Stimulated activated CD4-positive, alpha-beta T cell treated with anti-CD3 and anti-CD28 coated beads, Interleukin-4, amount 100 ng/mL, for 1 hour (primary cell): ENCODE data around the gene SRSF3.
A peak's percentile ranks its signal among the peaks of the same experiment; 100 is the strongest.
"Not testable (repeated sequence)": the region's sequence is repeated elsewhere in the genome, so short reads cannot be mapped to it uniquely, and the experiment has no call there.

ENCODE experiments used
- DNase-seq: peaks from one replicate; pipeline ENCODE4 v3.0.0-alpha.2; 2020

SRSF3 gene

DNA sequence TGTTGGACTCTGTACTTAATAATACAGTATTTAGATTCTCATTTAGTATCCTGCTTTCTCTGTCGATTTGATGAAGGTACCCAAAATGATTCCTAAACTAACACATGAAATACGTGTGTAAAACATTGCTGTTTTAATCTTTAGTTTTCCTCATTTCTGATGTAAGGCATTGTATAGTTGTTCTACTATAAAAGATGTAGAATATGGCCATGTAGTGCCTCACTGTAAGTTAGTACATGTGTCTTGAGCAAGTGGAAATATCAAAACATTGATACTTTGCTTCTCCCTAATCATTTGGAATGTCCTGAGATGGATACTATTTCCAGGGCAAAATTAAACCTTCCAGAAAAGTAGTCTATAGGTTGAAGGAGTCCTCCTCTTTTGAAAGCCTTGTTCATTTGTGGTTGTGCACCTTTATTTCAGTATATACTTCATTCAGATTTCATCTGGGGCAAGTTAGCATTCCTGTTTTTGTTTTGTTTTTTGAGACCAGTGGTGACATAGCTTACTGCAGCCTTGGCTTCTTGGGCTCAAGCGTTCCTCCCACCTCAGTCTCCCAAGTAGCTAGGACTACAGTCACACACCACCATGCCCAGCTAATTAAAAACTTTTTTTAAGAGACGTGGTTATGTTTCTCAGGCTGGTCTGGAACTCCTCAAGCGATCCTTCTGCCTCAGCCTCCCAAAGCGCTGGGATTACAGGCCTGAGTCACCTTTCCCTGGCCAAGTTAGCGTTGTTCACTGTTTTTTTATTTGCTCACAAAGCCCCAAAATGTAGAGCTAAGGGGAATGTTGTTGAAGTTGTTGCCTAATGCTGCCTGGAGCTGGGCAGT lies 11.6 kb downstream of the SRSF3 start:
- no peak for DNase-seq

DNA sequence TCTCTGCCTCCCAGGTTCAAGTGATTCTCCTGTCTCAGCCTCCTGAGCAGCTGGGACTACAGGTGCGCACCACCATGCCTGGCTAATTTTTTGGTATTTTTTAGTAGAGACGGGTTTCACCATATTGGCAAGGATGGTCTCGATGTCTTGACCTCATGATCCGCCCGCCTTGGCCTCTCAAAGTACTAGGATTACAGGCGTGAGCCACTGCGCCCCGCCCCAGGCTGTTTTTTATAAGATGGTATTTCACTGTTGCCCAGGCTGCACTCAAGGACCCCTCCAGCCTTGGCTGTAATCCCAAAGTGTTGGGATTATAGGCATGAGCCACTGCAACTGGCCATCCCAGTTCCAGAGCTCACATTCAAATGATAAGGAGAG lies 13.1 kb downstream of the SRSF3 start:
- not testable (repeated sequence) for DNase-seq

DNA sequence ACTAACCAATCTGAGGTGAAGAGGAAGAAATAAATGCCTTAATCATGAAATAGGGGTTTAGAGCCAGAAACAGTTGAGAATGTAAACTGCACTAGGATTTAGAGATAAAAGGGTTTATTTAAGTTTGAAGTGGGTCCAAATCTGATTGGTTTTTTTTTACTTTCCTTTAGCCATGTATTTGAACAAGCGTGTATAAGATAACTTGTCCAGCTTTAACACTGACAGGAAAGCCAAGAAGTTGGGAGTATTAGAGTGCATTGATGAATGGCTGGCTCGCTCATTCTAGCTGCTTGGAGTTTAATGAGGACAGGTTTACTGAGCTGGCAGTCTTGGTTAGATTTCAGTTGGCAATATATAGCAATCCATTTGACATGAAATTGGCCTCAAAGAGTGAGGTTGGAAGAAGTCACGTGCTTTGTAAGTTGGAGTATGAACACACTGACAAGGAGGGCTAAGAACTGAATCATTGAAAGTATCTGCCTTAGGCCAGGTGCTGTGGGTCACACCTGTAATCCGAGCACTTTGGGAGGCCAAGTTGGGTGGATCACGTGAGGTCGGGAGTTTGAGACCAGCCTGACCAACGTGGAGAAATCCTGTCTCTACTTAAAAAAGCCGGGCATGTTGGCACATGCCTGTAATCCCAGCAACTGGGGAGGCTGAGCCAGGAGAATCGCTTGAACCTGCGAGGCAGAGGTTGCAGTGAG lies 13.7 kb downstream of the SRSF3 start:
- DNase-seq = no peak

DNA sequence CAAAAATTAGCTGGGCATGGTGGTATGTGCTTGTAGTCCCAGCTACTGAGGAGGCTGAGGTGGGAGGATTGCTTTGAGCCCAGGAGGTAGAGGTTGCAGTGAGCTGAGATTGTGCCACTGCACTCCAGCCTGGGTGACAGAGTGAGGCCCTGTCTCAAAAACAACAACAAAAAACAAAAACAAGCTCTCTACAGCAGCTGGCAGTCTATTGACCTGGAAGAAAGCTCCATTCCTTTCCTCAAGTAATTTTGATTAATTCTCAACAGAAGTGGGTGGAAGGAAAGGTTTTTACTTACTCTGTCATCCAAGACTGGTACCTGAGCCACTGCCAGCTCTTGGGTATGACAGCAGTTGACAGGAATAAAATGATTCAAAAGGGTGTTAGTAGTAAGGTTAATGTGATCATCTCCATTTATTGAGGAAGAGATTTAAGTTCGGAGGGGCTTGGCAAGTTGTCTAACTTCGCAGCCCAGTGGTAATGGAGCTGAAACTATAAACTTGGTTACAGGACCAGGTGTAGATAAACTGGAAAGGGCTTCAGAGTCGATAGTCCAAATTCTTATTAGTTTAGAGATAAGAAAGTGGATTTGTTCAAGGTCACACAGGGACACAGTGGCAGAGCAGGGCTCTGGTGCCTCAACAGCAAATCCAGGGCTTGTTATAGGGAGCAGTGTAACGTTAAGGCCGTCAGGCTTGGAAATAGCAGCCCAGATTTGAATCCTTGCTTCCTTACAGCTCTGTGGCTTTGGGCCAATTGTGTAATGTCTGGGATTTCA lies 14.8 kb downstream of the SRSF3 start:
- no peak for DNase-seq

DNA sequence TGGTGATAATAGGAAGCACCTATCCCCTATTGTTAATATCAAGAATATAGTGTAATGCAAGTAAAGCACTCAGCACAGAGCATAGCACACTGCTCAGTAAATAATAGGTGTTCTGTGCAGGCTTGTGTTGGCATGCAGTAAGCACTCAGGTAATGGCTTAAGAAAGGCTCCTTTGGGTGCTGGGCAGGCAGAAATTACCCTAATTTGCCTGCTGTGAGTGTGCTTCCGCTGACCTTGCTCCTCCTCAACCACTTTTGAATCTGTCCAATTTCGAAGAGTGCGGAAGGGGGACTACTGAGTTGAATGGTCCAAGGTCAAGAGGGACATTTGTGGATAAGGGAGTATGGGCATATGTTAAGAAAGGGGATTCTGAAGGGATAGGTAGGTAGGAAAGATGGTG lies 15.4 kb downstream of the SRSF3 start:
- no peak for DNase-seq

DNA sequence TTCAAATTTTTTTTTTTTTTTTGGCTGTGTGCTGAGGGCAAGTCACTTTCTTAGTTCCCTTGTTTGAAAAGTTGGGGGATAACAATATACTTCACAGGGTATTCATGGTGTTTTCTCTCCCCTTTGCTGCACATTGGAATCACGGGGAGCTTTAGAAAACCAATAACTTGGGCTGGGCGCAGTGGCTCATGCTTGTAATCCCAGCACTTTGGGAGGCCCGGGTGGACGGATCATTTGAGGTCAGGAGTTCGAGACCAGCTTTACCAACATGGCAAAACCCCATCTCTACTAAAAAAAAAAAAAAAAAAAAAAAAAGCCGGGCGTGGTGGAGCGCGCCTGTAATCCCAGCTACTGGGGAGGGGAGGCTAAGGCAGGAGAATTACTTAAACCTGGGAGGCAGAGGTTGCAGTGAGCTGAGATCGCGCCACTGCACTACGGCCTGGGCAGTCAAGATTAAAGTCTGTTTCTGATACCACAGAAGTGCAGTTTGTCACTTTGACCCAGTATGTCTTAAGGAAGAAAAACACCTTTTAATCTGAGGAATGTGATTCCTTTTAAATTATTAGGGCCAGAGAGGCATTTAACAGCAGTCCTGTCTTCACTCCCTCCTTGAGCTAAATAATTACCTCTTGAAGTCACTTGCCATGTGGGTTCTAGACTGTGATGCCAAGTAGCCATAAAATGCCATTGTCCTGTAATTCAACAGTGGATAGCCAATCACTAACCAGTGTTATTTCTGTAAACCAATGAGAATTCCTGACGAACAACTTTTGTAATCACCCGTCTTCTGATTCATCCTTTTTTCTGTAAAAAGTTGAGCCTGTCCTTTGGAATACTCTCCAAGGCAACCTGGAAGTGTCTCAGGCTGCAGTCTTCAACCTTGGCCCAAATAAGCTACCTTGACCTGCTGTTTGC lies 16.1 kb downstream of the SRSF3 start:
- no peak for DNase-seq

DNA sequence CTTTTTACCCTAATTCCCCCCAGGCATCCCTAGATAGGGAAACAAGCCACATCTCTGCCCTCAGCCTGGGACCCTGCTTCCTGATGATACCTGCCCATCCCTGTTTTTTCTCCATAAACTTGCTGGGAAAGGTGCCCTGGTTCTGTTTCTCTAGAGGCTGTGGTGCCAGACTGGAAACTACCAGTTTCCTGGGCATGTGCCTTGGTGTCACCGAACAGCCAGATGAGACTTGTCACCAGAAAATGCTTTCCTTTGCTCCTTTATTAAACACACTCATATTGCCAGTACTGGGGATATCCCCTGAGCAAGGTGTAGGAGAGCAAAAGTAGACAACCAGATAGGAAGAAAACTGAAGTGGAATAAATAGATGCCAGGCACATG lies 16.8 kb downstream of the SRSF3 start:
- no peak for DNase-seq

DNA sequence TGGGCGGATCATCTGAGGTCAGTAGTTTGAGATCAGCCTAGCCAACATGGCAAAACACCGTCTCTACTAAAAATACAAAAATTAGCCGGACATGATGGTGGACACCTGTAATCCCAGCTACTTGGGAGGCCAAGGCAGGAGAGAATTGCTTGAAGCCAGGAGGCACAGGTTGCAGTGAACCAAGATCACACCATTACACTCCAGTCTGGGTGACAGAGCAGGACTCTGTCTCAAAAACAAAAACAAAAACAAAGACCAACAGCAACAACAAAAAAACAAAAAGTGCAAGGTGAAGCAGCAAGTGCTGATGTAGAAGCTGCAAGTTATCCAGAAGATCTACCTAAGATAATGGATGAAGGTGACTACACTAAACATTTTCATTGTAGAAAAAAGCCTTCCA lies 17.5 kb downstream of the SRSF3 start:
- not testable (repeated sequence) for DNase-seq

DNA sequence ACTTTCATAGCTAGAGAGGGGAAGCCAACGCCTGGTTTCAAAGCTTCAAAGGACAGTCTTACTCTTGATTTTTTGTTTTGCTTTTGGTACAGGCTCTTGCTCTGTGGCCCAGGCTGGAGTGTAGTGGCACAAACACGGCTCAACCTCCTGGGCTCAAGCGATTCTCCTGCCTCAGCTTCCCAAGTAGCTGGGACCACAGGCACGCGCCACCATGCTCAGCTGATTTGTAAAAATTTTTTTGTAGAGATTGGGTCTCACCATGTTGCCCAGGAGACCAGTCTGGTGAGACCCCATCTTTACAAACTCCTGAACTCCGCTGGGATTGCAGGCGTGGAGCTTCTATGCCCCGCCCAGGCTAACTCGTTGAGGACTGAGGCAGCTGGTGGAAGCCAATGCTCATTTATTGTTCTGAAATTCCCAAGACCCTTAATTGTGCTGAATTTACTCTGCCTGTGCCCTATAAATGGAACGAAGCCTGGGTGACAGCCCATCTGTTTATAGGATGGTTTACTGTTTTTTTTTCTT lies 18.0 kb downstream of the SRSF3 start:
- no peak for DNase-seq

DNA sequence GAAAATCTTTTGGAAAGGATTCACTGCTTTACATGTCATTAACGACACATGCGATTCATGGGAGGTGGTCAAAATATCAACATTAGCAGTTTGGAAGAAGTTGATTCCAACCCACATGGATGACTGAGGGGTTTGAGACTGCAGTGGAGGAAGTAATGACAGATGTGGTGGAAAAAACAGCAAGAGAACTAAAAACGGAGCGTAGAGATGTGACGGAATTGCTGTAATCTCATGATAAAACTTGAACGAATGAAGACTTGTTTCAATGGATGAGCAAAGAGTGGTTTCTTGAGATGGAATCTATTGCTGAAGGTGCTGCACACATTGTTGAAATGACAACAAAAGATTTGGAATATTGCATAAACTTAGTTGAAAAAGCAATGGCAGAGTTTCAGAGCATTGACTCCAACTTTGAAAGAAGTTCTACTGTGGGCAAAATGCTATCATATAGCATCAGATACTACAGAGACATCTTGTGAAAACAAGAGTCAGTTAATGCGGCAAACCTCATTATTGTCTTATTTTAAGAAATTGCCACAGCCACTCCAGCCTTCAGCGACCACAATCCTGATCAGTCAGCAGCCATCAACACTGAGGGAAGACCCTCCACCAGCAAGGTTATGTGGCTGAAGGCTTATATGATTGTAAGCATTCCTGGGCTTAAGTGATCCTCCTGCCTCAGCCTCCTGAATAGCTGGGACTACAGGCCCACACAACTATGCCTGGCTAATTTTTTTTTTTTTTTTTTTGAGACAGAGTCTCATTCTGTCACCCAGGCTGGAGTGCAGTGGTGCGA lies 19.2 kb downstream of the SRSF3 start:
- no peak for DNase-seq

DNA sequence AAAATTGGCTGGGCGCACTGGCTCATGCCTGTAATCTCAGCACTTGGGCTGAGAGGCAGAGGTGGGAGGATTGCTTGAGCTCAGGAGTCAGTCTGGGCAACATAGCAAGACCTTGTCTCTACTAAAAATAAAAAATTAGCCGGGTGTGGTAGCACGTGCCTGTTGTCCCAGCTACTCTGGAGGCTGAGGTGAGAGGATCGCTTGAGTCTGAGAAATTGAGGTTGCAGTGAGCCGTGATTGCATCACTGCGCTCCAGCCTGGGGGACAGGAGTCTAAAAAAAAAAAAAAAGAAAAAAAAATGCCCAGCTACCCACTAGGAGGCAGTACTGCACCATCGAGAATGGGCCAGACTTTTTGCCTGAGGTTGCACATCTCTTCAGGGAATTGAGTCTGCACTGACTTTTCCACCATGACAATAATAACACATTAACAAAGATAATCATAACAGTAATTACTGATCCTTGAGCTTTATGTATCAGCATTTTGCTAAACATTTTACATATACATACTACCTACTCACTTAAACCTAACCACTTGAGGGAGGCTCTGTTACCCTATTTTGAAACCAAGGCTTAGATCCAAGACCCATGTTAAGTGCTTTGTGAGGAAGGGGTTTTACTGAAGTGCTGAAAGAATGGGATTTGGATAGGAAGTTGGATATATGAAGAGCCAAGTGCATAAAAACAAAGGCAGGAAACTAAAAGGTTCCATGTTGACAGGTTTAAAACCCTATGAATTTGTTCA lies 21.0 kb downstream of the SRSF3 start:
- peak; percentile 27 for DNase-seq

DNA sequence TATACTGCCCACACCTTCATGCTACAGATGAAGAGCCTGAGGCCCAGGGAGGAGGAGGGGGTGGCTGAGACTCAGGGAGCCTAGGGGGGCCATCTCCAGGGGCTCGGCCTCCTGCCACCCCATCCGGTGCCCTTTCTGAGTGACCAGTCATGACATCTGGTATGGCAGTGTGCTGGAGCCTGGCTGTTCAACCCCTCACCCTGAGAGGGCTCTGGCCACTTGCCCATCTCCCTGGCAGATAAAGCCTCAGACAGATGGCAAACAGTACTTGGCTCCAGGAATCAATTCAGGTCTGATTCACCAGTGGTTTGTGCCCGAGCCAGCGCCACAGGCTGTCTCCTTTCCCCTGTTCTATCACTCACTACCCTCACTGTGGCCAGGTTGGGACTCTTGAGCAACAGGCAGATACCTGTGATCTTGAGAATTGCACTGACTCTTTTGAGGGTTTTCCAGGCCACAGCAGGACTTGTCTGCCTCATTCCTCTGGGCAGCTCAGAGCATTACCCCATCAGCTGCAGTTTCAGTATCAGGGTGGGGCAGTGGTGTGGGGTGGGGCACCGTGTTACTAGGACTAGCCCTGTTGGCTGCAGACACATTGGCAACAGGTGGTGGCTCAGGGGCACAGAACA lies 22.8 kb downstream of the SRSF3 start:
- no peak for DNase-seq

DNA sequence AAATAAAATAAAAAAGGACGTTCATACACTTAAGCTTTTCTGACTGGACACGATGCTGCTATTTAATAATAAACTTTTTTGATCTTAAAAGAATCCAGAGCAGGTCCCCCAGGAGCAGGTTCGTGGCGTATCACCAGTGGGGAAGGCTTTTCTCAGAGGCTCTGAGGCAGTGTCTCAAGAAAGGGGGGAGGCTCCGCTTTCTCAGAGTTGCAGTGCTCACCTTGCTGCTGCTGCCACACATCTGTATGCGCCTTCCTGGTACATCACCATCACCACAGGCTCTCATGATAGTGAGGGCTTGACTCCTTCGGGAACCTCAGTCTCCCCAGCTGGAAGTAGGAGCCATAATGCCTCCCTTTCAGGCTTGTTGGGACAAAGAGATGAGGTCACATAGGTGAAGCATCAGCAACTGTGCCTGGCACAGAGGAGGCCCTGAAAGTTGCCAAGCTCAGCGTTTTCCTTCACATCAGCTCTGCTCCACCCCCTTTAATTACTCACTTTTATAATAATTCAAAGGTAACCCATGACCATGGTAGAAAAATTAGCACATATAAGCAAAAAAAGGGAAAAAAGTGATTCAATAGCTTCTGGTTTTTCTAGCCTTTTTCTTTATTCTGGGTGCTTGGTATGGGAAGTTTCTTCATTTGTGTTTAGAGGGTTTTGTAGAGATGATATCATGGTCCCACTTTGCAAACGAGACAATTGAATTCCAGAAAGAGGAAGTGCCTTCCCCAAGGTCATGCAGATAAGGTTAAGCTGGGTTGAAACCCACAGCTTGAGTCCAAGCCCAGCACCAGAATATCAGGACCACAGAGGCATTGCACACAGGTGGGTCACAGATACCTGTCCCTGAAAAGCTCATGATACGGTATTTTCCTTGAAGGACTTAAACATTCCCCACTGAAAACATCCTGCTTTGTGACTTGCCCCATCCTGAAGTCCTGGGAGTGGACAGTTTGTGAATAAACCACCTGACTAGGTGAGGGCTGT lies 24.5 kb downstream of the SRSF3 start:
- DNase-seq = no peak

DNA sequence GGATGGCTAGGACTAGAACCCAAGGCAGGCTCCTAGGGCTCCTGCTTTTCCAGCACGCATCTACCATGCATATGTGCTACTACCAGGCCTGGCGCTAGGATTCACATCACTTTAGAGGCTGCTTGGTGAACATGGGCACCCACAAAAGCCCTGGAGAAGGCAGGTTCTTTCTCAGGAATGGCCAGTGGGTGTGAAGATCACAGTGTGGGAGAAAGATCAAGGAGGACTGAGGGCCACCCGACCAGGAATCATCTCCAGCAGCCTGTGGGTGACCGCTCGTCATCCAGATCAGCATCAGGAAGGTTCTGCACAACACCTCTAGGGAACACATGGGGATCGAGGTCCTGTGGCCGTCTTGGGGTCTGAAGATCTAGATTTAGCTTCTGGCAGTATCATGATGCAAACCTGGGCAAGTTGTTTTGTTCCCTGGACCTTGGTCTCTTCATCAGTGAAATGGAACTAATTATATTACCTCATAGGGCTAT lies 27.3 kb downstream of the SRSF3 start:
- no peak for DNase-seq

DNA sequence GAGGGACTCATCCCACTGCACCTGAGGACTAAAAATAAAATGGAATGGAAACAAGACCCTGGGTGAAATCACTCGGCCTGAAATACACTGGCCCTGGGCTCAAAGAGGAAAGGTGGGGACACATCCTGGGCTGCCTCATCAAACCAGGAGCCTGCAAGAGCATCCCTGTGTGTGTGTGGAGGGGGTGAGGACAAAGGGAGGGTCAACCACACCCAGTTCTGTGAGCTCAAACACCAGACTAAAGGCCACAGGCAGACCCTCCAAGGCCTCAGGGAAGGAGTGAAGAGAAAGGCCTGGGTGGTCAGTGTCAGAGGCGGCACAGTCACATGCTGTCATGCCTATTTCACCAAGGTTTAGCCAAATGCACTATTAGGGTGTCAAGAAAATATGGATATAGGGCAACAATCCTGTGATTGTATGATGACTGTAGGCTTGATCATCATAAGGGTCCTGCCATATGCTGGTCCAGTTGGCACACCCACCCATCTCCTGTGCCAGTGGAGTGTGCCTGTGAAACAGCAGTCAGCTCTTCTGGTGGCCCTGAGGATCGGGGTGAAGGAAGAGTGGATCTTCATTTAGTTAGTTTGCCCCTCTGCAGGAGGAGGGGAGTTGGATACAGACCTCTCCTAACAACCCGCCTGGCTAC lies 28.9 kb downstream of the SRSF3 start:
- no peak for DNase-seq

DNA sequence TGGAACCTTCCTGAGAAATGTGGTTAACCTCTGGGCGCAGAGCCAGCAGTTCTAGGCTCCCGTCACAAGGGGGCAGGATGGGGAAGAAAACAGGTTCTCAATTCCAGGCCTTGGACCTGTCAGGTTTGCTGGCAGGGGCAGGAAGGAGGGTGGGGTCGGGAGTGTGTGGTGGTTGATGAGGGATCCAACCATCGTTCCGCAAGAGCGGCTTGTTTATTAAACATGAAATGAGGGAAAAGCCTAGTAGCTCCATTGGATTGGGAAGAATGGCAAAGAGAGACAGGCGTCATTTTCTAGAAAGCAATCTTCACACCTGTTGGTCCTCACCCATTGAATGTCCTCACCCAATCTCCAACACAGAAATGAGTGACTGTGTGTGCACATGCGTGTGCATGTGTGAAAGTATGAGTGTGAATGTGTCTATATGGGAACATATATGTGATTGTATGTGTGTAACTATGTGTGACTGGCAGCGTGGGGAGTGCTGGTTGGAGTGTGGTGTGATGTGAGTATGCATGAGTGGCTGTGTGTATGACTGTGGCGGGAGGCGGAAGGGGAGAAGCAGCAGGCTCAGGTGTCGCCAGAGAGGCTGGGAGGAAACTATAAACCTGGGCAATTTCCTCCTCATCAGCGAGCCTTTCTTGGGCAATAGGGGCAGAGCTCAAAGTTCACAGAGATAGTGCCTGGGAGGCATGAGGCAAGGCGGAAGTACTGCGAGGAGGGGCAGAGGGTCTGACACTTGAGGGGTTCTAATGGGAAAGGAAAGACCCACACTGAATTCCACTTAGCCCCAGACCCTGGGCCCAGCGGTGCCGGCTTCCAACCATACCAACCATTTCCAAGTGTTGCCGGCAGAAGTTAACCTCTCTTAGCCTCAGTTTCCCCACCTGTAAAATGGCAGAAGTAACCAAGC lies 29.6 kb downstream of the SRSF3 start:
- DNase-seq = peak; percentile 74
